ENCODE results near the gene TMEM86B.
A peak's percentile ranks its signal among the peaks of the same experiment; 100 is the strongest.

TMEM86B gene, protein sequence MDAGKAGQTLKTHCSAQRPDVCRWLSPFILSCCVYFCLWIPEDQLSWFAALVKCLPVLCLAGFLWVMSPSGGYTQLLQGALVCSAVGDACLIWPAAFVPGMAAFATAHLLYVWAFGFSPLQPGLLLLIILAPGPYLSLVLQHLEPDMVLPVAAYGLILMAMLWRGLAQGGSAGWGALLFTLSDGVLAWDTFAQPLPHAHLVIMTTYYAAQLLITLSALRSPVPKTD

DNA sequence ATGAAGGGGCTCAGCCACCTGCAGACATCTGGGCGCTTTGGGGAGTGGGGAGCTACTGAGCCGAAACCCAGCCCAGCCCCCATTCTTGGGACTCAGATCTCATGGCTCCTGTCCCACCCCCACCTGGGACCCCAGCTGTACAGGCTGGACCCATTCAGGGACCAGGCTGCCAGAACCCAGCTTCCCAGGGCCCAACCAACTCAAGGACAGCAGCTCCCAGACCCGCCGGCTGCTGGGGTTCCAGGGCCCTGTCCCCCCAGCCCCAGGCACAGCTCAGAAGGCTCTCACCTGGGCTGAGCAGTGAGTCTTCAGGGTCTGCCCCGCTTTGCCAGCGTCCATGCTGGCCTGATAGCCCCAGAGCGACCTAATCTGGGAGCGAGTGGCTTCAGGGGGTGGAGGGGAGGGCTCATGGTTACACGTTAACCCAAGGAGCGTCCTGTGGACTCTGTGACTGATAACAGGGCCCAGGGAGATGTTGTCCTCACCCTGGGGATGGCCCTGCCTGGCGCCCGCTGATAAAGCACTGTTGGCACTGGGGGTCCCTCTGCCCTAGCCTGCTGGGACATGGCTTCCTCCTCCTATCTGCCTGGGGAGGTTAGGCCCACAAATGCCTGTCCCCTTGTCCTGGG is at the start of gene TMEM86B:
Gene TMEM86B (minus strand): TSS at position 361 of the 629 bp plus-strand sequence. CDS start 22 bp downstream, at position 339.
- no peak for TF ChIP-seq CTCF (IDR thresholded peaks at IDR 0.05)
- Mint-ChIP-seq H3K36me3 (ENCODE audit: low read depth) (peaks cover 25% of the 10 kb centered on the region), H3K4me3 (no peak within 1 kb of the TSS), H3K9me3 (no peaks in the 10 kb centered on the region), H3K4me1 (peaks cover 16% of the 10 kb centered on the region), H3K27me3 (ENCODE audit: low read depth, poor library complexity) (peaks cover 5% of the 10 kb centered on the region), H3K27ac (peak within 1 kb of the TSS; percentile 72)
- no peak for DNase-seq

DNA sequence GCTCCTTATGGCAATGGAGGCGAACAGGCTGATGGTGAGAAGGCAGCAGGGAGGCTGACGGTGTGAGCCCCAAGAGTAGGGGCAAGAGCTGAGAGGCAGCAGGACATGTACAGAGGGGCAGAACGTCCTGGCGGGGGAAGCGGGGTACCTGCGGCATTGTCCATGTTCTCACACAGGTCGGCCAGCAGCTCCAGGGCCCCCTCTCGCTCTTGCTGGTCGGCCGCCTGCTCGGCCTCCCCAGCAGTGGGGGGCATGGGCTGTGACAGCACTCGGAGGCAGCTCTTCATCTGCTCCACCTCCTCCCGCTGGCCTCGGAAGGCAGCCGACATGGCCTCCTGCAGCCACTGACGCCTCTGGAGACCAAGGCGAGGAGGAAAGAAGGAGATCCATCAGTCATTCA is 48.9 kb upstream of the TMEM86B start:
- peak overlapping the region; percentile 44 for H3K4me3 Mint-ChIP-seq
- DNase-seq: no peak

GRCh38 chr19:55276720-55277430 is 48.3 kb upstream of the TMEM86B start:
- H3K9me3 Mint-ChIP-seq: no peaks in the 10 kb centered on the region
- peaks cover 8% of the 10 kb centered on the region for H3K36me3 Mint-ChIP-seq (ENCODE audit: low read depth)
- TF ChIP-seq CTCF (IDR thresholded peaks at IDR 0.05): no peak
- H3K27ac Mint-ChIP-seq: peak overlapping the region; percentile 45
- peaks cover 25% of the 10 kb centered on the region for H3K4me1 Mint-ChIP-seq
- H3K4me3 Mint-ChIP-seq: peak overlapping the region; percentile 44
- H3K27me3 Mint-ChIP-seq (ENCODE audit: low read depth, poor library complexity): no peaks in the 10 kb centered on the region
- DNase-seq: no peak

More for the DNA sequence above, 48.9 kb upstream of the TMEM86B start:
- H3K9me3 Mint-ChIP-seq: no peaks in the 10 kb centered on the region
- no peak for TF ChIP-seq CTCF (IDR thresholded peaks at IDR 0.05)
- no peak overlapping the region for H3K27ac Mint-ChIP-seq
- no peaks in the 10 kb centered on the region for H3K27me3 Mint-ChIP-seq (ENCODE audit: low read depth, poor library complexity)
- peaks cover 25% of the 10 kb centered on the region for H3K4me1 Mint-ChIP-seq
- peaks cover 2% of the 10 kb centered on the region for H3K36me3 Mint-ChIP-seq (ENCODE audit: low read depth)

DNA sequence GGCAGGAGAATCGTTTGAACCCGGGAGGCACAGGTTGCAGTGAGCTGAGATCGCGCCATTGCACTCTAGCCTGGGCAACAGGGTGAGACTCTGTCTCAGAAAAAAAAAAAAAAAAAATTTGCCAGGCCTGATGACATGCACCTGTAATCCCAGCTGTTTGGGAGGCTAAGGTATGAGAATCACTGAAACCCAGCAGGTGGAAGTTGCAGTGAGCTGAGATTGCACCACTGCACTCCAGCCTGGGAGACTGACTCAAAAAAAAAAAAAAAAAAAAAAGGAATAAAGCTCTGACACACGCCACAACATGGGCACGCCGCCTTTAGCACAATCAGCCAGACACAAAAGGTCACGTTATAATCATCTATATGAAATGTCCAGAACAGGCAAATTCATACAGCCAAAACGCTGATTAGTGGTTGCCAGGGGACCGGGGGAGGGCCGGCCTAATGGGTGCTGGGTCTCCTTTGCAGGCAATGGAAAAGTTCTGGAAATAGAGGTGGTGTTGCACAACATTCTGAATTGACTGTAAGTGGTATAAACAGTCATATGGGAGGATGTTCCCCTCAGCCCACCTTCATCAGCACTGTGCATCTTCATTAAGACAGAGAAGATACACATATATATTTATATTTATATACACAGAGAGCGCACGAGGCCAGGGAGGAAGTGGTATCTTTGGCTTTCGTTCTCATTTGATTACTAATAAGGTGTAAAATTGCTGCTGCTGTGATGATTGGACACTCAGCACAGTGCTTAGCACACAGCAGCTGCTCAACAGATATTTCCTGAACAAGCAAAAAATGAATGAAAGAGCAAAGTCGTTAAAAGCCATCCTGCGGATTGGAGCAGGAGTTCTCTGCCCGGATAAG is 47.5 kb upstream of the TMEM86B start:
- H3K9me3 Mint-ChIP-seq: no peaks in the 10 kb centered on the region
- H3K4me3 Mint-ChIP-seq: no peak overlapping the region
- H3K27me3 Mint-ChIP-seq (ENCODE audit: low read depth, poor library complexity): no peaks in the 10 kb centered on the region
- peaks cover 9% of the 10 kb centered on the region for H3K36me3 Mint-ChIP-seq (ENCODE audit: low read depth)
- TF ChIP-seq CTCF (IDR thresholded peaks at IDR 0.05): no peak
- DNase-seq: no peak
- H3K27ac Mint-ChIP-seq: no peak overlapping the region
- H3K4me1 Mint-ChIP-seq: peaks cover 20% of the 10 kb centered on the region

DNA sequence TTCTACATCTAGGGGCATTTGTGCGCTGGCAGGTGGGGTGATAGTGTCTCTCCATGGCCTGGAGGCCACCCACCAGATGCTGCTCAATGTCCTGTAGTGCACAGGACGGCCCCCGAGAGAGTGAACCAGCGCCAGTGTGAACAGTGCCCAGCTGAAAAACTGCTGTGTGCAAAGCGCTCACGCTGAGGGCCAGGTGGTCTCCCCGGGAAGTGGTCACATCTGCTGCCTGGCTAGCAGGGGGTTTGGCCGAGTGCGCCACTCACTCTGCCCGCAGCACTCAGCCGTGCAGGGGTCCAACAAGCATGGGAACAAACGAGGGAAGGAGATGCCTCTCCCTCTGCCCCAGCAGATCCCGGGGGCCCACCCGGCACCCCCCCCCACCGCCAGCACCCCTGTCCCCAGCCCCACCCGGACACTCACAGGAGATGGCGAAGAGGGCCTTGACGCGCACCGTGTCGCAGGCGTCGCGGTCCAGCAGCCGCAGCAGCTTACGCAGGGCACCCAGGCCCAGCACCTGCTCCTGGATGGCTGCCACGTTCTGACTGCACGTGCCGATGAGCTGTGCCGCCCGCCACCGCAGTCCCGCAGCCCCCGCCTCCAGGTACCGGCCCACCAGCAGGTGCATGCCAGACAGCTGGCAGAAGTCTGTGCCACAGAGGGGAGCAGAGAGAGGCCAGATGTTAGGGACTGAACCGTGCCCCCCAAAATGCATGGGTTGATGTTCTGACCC is 45.6 kb upstream of the TMEM86B start:
- TF ChIP-seq CTCF (IDR thresholded peaks at IDR 0.05): no peak
- Mint-ChIP-seq H3K27me3 (ENCODE audit: low read depth, poor library complexity) (peaks cover 3% of the 10 kb centered on the region), H3K9me3 (no peaks in the 10 kb centered on the region), H3K4me3 (no peak overlapping the region), H3K36me3 (ENCODE audit: low read depth) (peaks cover 24% of the 10 kb centered on the region), H3K4me1 (peaks cover 4% of the 10 kb centered on the region), H3K27ac (no peak overlapping the region)
- no peak for DNase-seq
